ENCODE data around the gene SYVN1. TPM values are rescaled to one million over a fixed set of nuclear protein-coding genes. Genes with fewer than 3 reads are reported as not detected.

Gene SYVN1

DNA sequence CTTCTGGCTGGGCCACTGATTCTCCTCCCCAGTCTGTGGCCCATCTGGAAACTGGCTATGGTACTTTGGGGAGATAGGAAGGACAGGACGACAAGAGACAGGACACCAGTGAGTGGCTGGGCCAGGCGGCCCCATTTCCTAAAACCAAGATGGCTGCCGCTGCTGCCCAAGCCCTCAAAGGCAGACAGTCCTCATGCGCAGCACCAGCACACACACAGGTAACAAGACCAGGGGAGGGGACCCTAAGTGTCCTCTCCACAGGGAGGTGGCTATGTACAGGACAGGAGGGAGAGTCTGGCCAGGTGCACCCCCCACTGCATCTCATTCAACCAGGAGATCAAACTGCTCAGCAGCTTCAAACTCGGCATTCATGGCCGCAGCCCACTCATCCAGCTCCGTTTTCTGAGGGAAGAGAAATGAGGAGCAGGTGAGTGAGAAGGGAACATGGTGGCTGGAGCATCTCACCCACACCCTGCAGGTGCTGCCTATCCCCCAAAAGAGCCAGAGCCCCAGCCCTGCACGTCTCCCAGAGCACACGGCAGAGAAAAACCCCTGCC, 55.5 kb downstream of the SYVN1 start:
- Histone ChIP-seq H4K91ac (ENCODE audit: low read length) (no peak overlapping the region), H4K8ac (ENCODE audit: low read length) (peak overlapping the region; percentile 52), H2BK12ac (ENCODE audit: low read length in 2 of 2) (no peak overlapping the region), H3K9me3 (ENCODE audit: control insufficient read depth, low read length) (no peaks in the 10 kb centered on the region), H3K4me2 (ENCODE audit: low read length, poor library complexity, severe bottlenecking) (no peak overlapping the region), H2BK120ac (ENCODE audit: low read depth, low read length) (no peak overlapping the region), H3K18ac (ENCODE audit: low read depth in 1 of 2, low read length in 2 of 2) (no peak overlapping the region), H3K9ac (ENCODE audit: low read length) (no peak overlapping the region), H3K79me1 (replicated peaks; ENCODE audit: low read length, poor library complexity, severe bottlenecking) (peaks cover 40% of the 10 kb centered on the region), H2AK5ac (ENCODE audit: low read length, severe bottlenecking) (peak overlapping the region; percentile 34), H3K4me3 (ENCODE audit: insufficient read depth in 1 of 2, low read depth in 1 of 2, low read length in 2 of 2) (no peak overlapping the region), H2AFZ (ENCODE audit: low read depth, low read length) (no peak overlapping the region), H2BK5ac (ENCODE audit: low read depth, low read length, poor library complexity, severe bottlenecking) (no peak overlapping the region), H3K23ac (ENCODE audit: low read length in 2 of 2) (no peak overlapping the region), H3K27me3 (ENCODE audit: control insufficient read depth in 1 of 2, insufficient read depth in 1 of 2, low read length in 2 of 2) (no peaks in the 10 kb centered on the region), H3K14ac (ENCODE audit: low read length in 2 of 2) (no peak overlapping the region), H3K36me3 (ENCODE audit: control insufficient read depth in 1 of 2, insufficient read depth in 2 of 2, low read depth in 1 of 2, low read length in 2 of 2) (peaks cover 0 to 18% of the 10 kb centered on the region in 2 experiments), H2BK15ac (ENCODE audit: low read depth, poor library complexity, severe bottlenecking) (no peak overlapping the region), H3K27ac (ENCODE audit: low read length, poor library complexity, severe bottlenecking) (no peak overlapping the region), H3K4me1 (ENCODE audit: control insufficient read depth, insufficient read depth, low read depth, low read length) (peaks cover 4% of the 10 kb centered on the region), H3K4ac (ENCODE audit: low read depth in 1 of 2, low read length in 2 of 2) (no peak overlapping the region)
- WGBS, result 83% methylated on average over 4 of the region's 9 CpGs
- DNase-seq, result no peak

DNA sequence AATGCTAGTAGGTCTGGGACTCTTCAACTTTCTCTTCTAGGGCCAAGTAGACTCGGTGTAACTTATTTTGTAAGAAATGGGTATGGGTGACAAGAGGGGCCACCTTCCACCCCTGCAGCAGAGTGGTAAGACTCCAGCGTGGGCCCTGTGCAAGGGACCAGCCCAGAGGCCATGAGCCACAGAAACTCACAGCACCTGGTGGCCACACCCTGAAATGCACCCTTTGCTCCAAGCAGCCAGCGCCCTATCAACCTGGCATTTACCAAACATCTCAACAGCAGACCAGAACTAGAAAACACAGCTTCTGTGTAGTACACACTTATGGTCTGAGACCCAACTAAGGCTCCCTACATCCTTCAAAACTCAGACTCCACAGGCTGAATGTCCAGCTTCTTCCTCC, 56.2 kb downstream of the SYVN1 start:
- Histone ChIP-seq H3K18ac (ENCODE audit: low read depth in 1 of 2, low read length in 2 of 2) (no peak overlapping the region), H3K4ac (ENCODE audit: low read depth in 1 of 2, low read length in 2 of 2) (no peak overlapping the region), H2BK5ac (ENCODE audit: low read depth, low read length, poor library complexity, severe bottlenecking) (no peak overlapping the region), H3K23ac (ENCODE audit: low read length in 2 of 2) (no peak overlapping the region), H3K36me3 (ENCODE audit: control insufficient read depth in 1 of 2, insufficient read depth in 2 of 2, low read depth in 1 of 2, low read length in 2 of 2) (peaks cover 0 to 18% of the 10 kb centered on the region in 2 experiments), H3K9me3 (ENCODE audit: control insufficient read depth, low read length) (no peaks in the 10 kb centered on the region), H3K27ac (ENCODE audit: low read length, poor library complexity, severe bottlenecking) (no peak overlapping the region), H2AK5ac (ENCODE audit: low read length, severe bottlenecking) (no peak overlapping the region), H3K9ac (ENCODE audit: low read length) (no peak overlapping the region), H3K27me3 (ENCODE audit: control insufficient read depth in 1 of 2, insufficient read depth in 1 of 2, low read length in 2 of 2) (no peaks in the 10 kb centered on the region), H2BK15ac (ENCODE audit: low read depth, poor library complexity, severe bottlenecking) (no peak overlapping the region), H2AFZ (ENCODE audit: low read depth, low read length) (no peak overlapping the region), H4K91ac (ENCODE audit: low read length) (no peak overlapping the region), H3K4me1 (ENCODE audit: control insufficient read depth, insufficient read depth, low read depth, low read length) (no peaks in the 10 kb centered on the region), H3K4me3 (ENCODE audit: insufficient read depth in 1 of 2, low read depth in 1 of 2, low read length in 2 of 2) (no peak overlapping the region), H2BK120ac (ENCODE audit: low read depth, low read length) (no peak overlapping the region), H3K14ac (ENCODE audit: low read length in 2 of 2) (no peak overlapping the region), H2BK12ac (ENCODE audit: low read length in 2 of 2) (no peak overlapping the region), H4K8ac (ENCODE audit: low read length) (peak overlapping the region; percentile 9), H3K4me2 (ENCODE audit: low read length, poor library complexity, severe bottlenecking) (no peak overlapping the region), H3K79me1 (replicated peaks; ENCODE audit: low read length, poor library complexity, severe bottlenecking) (peaks cover 38% of the 10 kb centered on the region)
- DNase-seq, result peak; percentile 49
- WGBS, result 88% methylated on average over 3 of the region's 3 CpGs

GRCh38 chr11:65077451-65077850, 56.9 kb downstream of the SYVN1 start:
- Histone ChIP-seq H2AFZ (ENCODE audit: low read depth, low read length) (no peak overlapping the region), H3K4me1 (ENCODE audit: control insufficient read depth, insufficient read depth, low read depth, low read length) (no peaks in the 10 kb centered on the region), H2BK12ac (ENCODE audit: low read length in 2 of 2) (no peak overlapping the region), H2BK5ac (ENCODE audit: low read depth, low read length, poor library complexity, severe bottlenecking) (no peak overlapping the region), H2AK5ac (ENCODE audit: low read length, severe bottlenecking) (no peak overlapping the region), H4K8ac (ENCODE audit: low read length) (no peak overlapping the region), H3K4me3 (ENCODE audit: insufficient read depth in 1 of 2, low read depth in 1 of 2, low read length in 2 of 2) (no peak overlapping the region), H3K36me3 (ENCODE audit: control insufficient read depth in 1 of 2, insufficient read depth in 2 of 2, low read depth in 1 of 2, low read length in 2 of 2) (peaks cover 0 to 18% of the 10 kb centered on the region in 2 experiments), H3K9ac (ENCODE audit: low read length) (peak overlapping the region; percentile 12), H4K91ac (ENCODE audit: low read length) (no peak overlapping the region), H2BK15ac (ENCODE audit: low read depth, poor library complexity, severe bottlenecking) (no peak overlapping the region), H3K4ac (ENCODE audit: low read depth in 1 of 2, low read length in 2 of 2) (no peak overlapping the region), H2BK120ac (ENCODE audit: low read depth, low read length) (no peak overlapping the region), H3K14ac (ENCODE audit: low read length in 2 of 2) (no peak overlapping the region), H3K79me1 (replicated peaks; ENCODE audit: low read length, poor library complexity, severe bottlenecking) (peaks cover 35% of the 10 kb centered on the region), H3K18ac (ENCODE audit: low read depth in 1 of 2, low read length in 2 of 2) (no peak overlapping the region), H3K9me3 (ENCODE audit: control insufficient read depth, low read length) (no peaks in the 10 kb centered on the region), H3K27ac (ENCODE audit: low read length, poor library complexity, severe bottlenecking) (no peak overlapping the region), H3K27me3 (ENCODE audit: control insufficient read depth in 1 of 2, insufficient read depth in 1 of 2, low read length in 2 of 2) (no peaks in the 10 kb centered on the region), H3K23ac (ENCODE audit: low read length in 2 of 2) (no peak overlapping the region), H3K4me2 (ENCODE audit: low read length, poor library complexity, severe bottlenecking) (no peak overlapping the region)
- WGBS, result 92% methylated on average over 4 of the region's 4 CpGs
- DNase-seq, result no peak

Small RNA genes within 50 kb of the gene (small RNA-seq; reads per million reads assigned to genes)
- gene HIGD1AP10 (ENCODE audit: low read depth), result not detected
- not detected for gene PDCL2P2 (ENCODE audit: low read depth)
- gene RNU2-23P (ENCODE audit: low read depth), result not detected
